Measurements from ENCODE around the gene ANKS6. TPM values are rescaled to one million over a fixed set of nuclear protein-coding genes. Genes with fewer than 3 reads are reported as not detected.

The ANKS6 gene
- polyA plus RNA-seq, 1 donor from 2014 or later, result 16.6 TPM

- Histone ChIP-seq H3K4me3 (ENCODE audit: low read length) (no peak overlapping the region), H3K9me2 (ENCODE audit: insufficient read depth, low read length) (no peaks in the 10 kb centered on the region), H3K9me3 (ENCODE audit: low read length) (no peaks in the 10 kb centered on the region), H3K79me2 (replicated peaks; ENCODE audit: insufficient read depth, low read length) (no peaks in the 10 kb centered on the region), H3K4me2 (ENCODE audit: low read length) (no peak overlapping the region), H3K9ac (ENCODE audit: low read length) (no peak overlapping the region), H3K27ac (ENCODE audit: low read length) (no peak overlapping the region), H4K20me1 (ENCODE audit: insufficient read depth) (no peaks in the 10 kb centered on the region), H3K36me3 (ENCODE audit: insufficient read depth, low read length) (no peaks in the 10 kb centered on the region), H3K27me3 (ENCODE audit: insufficient read depth, low read depth, low read length) (no peaks in the 10 kb centered on the region), H3F3A (ENCODE audit: insufficient read depth, low read length, poor library complexity, severe bottlenecking) (no peaks in the 10 kb centered on the region), H2AFZ (ENCODE audit: low read depth, low read length) (no peak overlapping the region)
- TF ChIP-seq REST (IDR thresholded peaks at IDR 0.05; ENCODE audit: borderline replicate concordance), result no peak
- no peak for TF ChIP-seq MXI1 (conservative IDR thresholded peaks at IDR 0.05; ENCODE audit: poor library complexity, severe bottlenecking)
- no peak for TF ChIP-seq EP300 (conservative IDR thresholded peaks at IDR 0.05; ENCODE audit: poor library complexity, severe bottlenecking)
- TF ChIP-seq POLR2AphosphoS5 (IDR thresholded peaks at IDR 0.05), result no peak
- TF ChIP-seq TAF1 (IDR thresholded peaks at IDR 0.05; ENCODE audit: low read depth), result no peak
- TF ChIP-seq EZH2 (IDR thresholded peaks at IDR 0.05; ENCODE audit: borderline replicate concordance, insufficient read depth, low read length, poor library complexity, severe bottlenecking), result no peak
- no peak for TF ChIP-seq RAD21 (conservative IDR thresholded peaks at IDR 0.05)
- no peak for TF ChIP-seq SMC3 (conservative IDR thresholded peaks at IDR 0.05; ENCODE audit: poor library complexity)
- TF ChIP-seq CTCF (IDR thresholded peaks at IDR 0.05; ENCODE audit: poor library complexity, severe bottlenecking), result no peak
Observed at GRCh38 chr9:98694943-98695342, 101.4 kb downstream of the ANKS6 start.

GRCh38 chr9:98692392-98692791, 104.0 kb downstream of the ANKS6 start:
- H3F3A ChIP-seq (ENCODE audit: insufficient read depth, low read length, poor library complexity, severe bottlenecking), result no peaks in the 10 kb centered on the region
- H3K9me3 ChIP-seq (ENCODE audit: low read length), result no peaks in the 10 kb centered on the region
- H3K27me3 ChIP-seq (ENCODE audit: insufficient read depth, low read depth, low read length), result no peaks in the 10 kb centered on the region
- no peak overlapping the region for H3K4me3 ChIP-seq (ENCODE audit: low read length)
- no peak for TF ChIP-seq MXI1 (conservative IDR thresholded peaks at IDR 0.05; ENCODE audit: poor library complexity, severe bottlenecking)
- TF ChIP-seq CTCF (IDR thresholded peaks at IDR 0.05; ENCODE audit: poor library complexity, severe bottlenecking), result no peak
- TF ChIP-seq POLR2AphosphoS5 (IDR thresholded peaks at IDR 0.05), result no peak
- TF ChIP-seq RAD21 (conservative IDR thresholded peaks at IDR 0.05), result no peak
- no peak for TF ChIP-seq TAF1 (IDR thresholded peaks at IDR 0.05; ENCODE audit: low read depth)
- no peak for TF ChIP-seq EP300 (conservative IDR thresholded peaks at IDR 0.05; ENCODE audit: poor library complexity, severe bottlenecking)
- no peak for TF ChIP-seq REST (IDR thresholded peaks at IDR 0.05; ENCODE audit: borderline replicate concordance)
- TF ChIP-seq EZH2 (IDR thresholded peaks at IDR 0.05; ENCODE audit: borderline replicate concordance, insufficient read depth, low read length, poor library complexity, severe bottlenecking), result no peak
- no peak for TF ChIP-seq SMC3 (conservative IDR thresholded peaks at IDR 0.05; ENCODE audit: poor library complexity)
- H3K9me2 ChIP-seq (ENCODE audit: insufficient read depth, low read length), result no peaks in the 10 kb centered on the region
- no peaks in the 10 kb centered on the region for H3K36me3 ChIP-seq (ENCODE audit: insufficient read depth, low read length)
- H4K20me1 ChIP-seq (ENCODE audit: insufficient read depth), result no peaks in the 10 kb centered on the region
- no peak overlapping the region for H3K9ac ChIP-seq (ENCODE audit: low read length)
- no peak overlapping the region for H3K4me2 ChIP-seq (ENCODE audit: low read length)
- H2AFZ ChIP-seq (ENCODE audit: low read depth, low read length), result no peak overlapping the region
- H3K79me2 ChIP-seq (replicated peaks; ENCODE audit: insufficient read depth, low read length), result no peaks in the 10 kb centered on the region
- no peak overlapping the region for H3K27ac ChIP-seq (ENCODE audit: low read length)

Measured in neural cell (in vitro differentiated cells).